B cell (primary cell): Measurements from ENCODE around the gene COX14. TPM values are rescaled to one million over a fixed set of nuclear protein-coding genes. Genes with fewer than 3 reads are reported as not detected.

Experiments used
- ATAC-seq: fragments of 200-7000 bp; cut with Tn5 transposase; one replicate; pipeline ENCODE4 v1.10.0; 2021; ENCODE audit warnings: low read depth, mild to moderate bottlenecking, moderate number of reproducible peaks, moderate library complexity
- CTCF ChIA-PET: fragments of 350-600 bp; sonication (Branson Sonifier 250); formaldehyde crosslinking; loops from one replicate; lab custom pipeline; 2021; ENCODE audit warnings: antibody characterized with exemption, inconsistent platforms; lab: Charles Lee
- POLR2A ChIA-PET: fragments of 350-600 bp; sonication (Branson Sonifier 250); formaldehyde crosslinking; loops from one replicate; lab custom pipeline; 2021; ENCODE audit warnings: antibody characterized with exemption; lab: Charles Lee
- DNase-seq: peaks from one replicate; pipeline ENCODE4 v3.0.0; 2013
- H2AFZ ChIP-seq: 2 replicates; pipeline ENCODE4 v1.6.1; 2012; ENCODE audit warnings: mild to moderate bottlenecking, low read depth, low read length; ENCODE audit not compliant: insufficient read depth, poor library complexity, severe bottlenecking
- H3K27ac ChIP-seq, 2 donors: 1 replicate in 1 of 2; 2 replicates in 1 of 2; pipeline ENCODE4 v1.5.1; 2012 to 2013; ENCODE audit warnings: low read length in 2 of 2, mild to moderate bottlenecking in 2 of 2, moderate library complexity in 1 of 2
- H3K27me3 ChIP-seq, 4 experiments: fragments of 200-600 bp in 1 of 4; sonication (generic) in 1 of 4; replicated peaks in 1 of 4; 1 replicate in 2 of 4; 2 replicates in 2 of 4; pipeline versions ENCODE4 v1.6.1 to v1.7.0; 2013 to 2016; ENCODE audit warnings: low read length in 3 of 4, mild to moderate bottlenecking in 2 of 4, mixed read lengths in 1 of 4, moderate library complexity in 1 of 4; ENCODE audit not compliant: insufficient read depth in 4 of 4, control insufficient read depth in 3 of 4; ENCODE audit errors: control extremely low read depth in 1 of 4
- H3K36me3 ChIP-seq, 2 experiments: replicated peaks in 1 of 2; 1 replicate in 1 of 2; 2 replicates in 1 of 2; pipeline versions ENCODE4 v1.6.1 to v1.7.1; 2013; ENCODE audit warnings: low read length in 1 of 2; ENCODE audit not compliant: insufficient read depth in 2 of 2, control insufficient read depth in 1 of 2; ENCODE audit errors: control extremely low read depth in 1 of 2, extremely low read depth in 1 of 2
- H3K4me1 ChIP-seq, 2 donors: fragments of 200-600 bp in 1 of 2; sonication (generic) in 1 of 2; 1 replicate in 1 of 2; 2 replicates in 1 of 2; pipeline versions ENCODE4 v1.5.1 to v1.6.1; 2013 to 2017; ENCODE audit warnings: low read length in 2 of 2; ENCODE audit not compliant: control insufficient read depth in 2 of 2, insufficient read depth in 2 of 2
- H3K4me2 ChIP-seq: replicated peaks from 2 replicates; pipeline ENCODE3; 2012; ENCODE audit warnings: mild to moderate bottlenecking, low read depth, low read length; ENCODE audit not compliant: poor library complexity, severe bottlenecking
- H3K4me3 ChIP-seq, 5 experiments: fragments of 200-600 bp in 1 of 5; sonication (generic) in 1 of 5; 1 replicate in 3 of 5; 2 replicates in 2 of 5; pipeline versions ENCODE4 v1.5.1 to v1.7.0; 2011 to 2016; ENCODE audit warnings: low read length in 4 of 5, mild to moderate bottlenecking in 4 of 5, low read depth in 2 of 5, control low read depth in 1 of 5, moderate library complexity in 1 of 5; ENCODE audit not compliant: insufficient read depth in 1 of 5; ENCODE audit errors: control extremely low read depth in 1 of 5, extremely low read depth in 1 of 5
- H3K79me2 ChIP-seq: fragments of 200-600 bp; sonication (generic); one replicate; pipeline ENCODE4 v1.6.0; 2016; ENCODE audit warnings: low read length; ENCODE audit not compliant: control insufficient read depth, insufficient read depth
- H3K9ac ChIP-seq: fragments of 200-600 bp; sonication (generic); 2 replicates; pipeline ENCODE4 v1.6.1; 2017; ENCODE audit warnings: mild to moderate bottlenecking, low read length, moderate library complexity
- H3K9me3 ChIP-seq, 3 donors: one replicate each; pipeline versions ENCODE4 v1.6.1 to v1.7.1; 2013; ENCODE audit warnings: low read length in 2 of 3; ENCODE audit not compliant: control insufficient read depth in 2 of 3, insufficient read depth in 1 of 3; ENCODE audit errors: control extremely low read depth in 1 of 3
- H4K20me1 ChIP-seq: 2 replicates; pipeline ENCODE4 v1.6.0; 2012; ENCODE audit warnings: mild to moderate bottlenecking, low read length; ENCODE audit not compliant: insufficient read depth, control insufficient read depth, poor library complexity, severe bottlenecking
- H3K27ac Mint-ChIP-seq: one replicate; pipeline ENCODE4 v1.8.0; 2021; ENCODE audit warnings: mixed read lengths
- H3K27me3 Mint-ChIP-seq: one replicate; pipeline ENCODE4 v1.8.0; 2021; ENCODE audit warnings: mixed read lengths
- H3K4me1 Mint-ChIP-seq: one replicate; pipeline ENCODE4 v1.8.0; 2021; ENCODE audit warnings: mixed read lengths
- H3K4me3 Mint-ChIP-seq: one replicate; pipeline ENCODE4 v1.8.0; 2021; ENCODE audit warnings: mixed read lengths
- H3K9me3 Mint-ChIP-seq: one replicate; pipeline ENCODE4 v1.8.0; 2022; ENCODE audit warnings: mixed read lengths; ENCODE audit not compliant: insufficient read depth
- EZH2 ChIP-seq: IDR thresholded peaks from 2 replicates; pipeline ENCODE4 v1.6.1; 2012; ENCODE audit warnings: borderline replicate concordance, low read depth, mild to moderate bottlenecking, moderate library complexity, low read length; ENCODE audit not compliant: insufficient read depth, poor library complexity, severe bottlenecking
- WGBS: methylation state at CpG from one replicate; pipeline ENCODE4 v1.1.5; 2013; ENCODE audit warnings: missing lambda C conversion rate; ENCODE audit not compliant: insufficient coverage; 5-methylcytosine and 5-hydroxymethylcytosine counted together
- intact Hi-C: fragments of 100-400 bp; cut with micrococcal nuclease; formaldehyde crosslinking; loops from one replicate; pipeline ENCODE4 v1.10.0; 2022
- polyA plus RNA-seq: library from polyadenylated mRNA; depleted of rRNA; stranded (reverse); fragments of >200 nt; gene quantifications from 2 replicates; pipeline ENCODE4 v1.2.3, GENCODE V29; 2012
- total RNA-seq, 2 donors: library from RNA; stranded (reverse); fragments of 120-200 nt in 1 of 2; gene quantifications; 1 replicate in 1 of 2; 2 replicates in 1 of 2; pipeline versions ENCODE4 v1.2.3 to v1.2.4, GENCODE V29; 2013 to 2022
- TF ChIP-seq, protein P1 (sequence below): fragments of 200-600 bp; IDR thresholded peaks from one replicate; pipeline ENCODE4 v1.8.0; 2022; ENCODE audit warnings: antibody characterized with exemption, mild to moderate bottlenecking

The COX14 gene
- total and polyA plus RNA-seq, 2 donors (not counting 1 experiment from before 2014, with no cell fraction given): 31.8 to 60.4 TPM

GRCh38 chr12:50132505-50133135, 20.6 kb downstream of the COX14 start:
- intact Hi-C loops: loop anchor here (1.0 to 2.0 kb wide), 2 partner anchors 43 to 44 kb away; no protein-coding TSS in a partner anchor
- CTCF ChIA-PET: interaction anchor here (0.7 to 5.9 kb wide), 20 partner anchors 10 to 182 kb away, joined by 3 to 48 read pairs (median 4); partner anchors contain the start of genes CERS5 and COX14
- H3K27ac Mint-ChIP-seq: peak overlapping the region; percentile 8

GRCh38 chr12:50142993-50143392, 31.0 kb downstream of the COX14 start:
- Histone ChIP-seq H3K4me2 (no peak overlapping the region), H3K27ac (no peak overlapping the region), H2AFZ (no peak overlapping the region), H3K9me3 (no peaks in the 10 kb centered on the region), H3K9ac (no peak overlapping the region), H4K20me1 (peaks cover 17% of the 10 kb centered on the region), H3K4me3 (no peak overlapping the region), H3K27me3 (no peaks in the 10 kb centered on the region), H3K79me2 (peaks cover 51% of the 10 kb centered on the region), H3K4me1 (no peaks in the 10 kb centered on the region), H3K36me3 (peaks cover 1 to 25% of the 10 kb centered on the region in 2 experiments)
- Mint-ChIP-seq H3K27ac (no peak overlapping the region), H3K4me3 (no peak overlapping the region), H3K27me3 (no peaks in the 10 kb centered on the region), H3K4me1 (no peaks in the 10 kb centered on the region), H3K9me3 (no peaks in the 10 kb centered on the region)
- ATAC-seq (no peak), DNase-seq (no peak)
- ChIA-PET POLR2A (no interaction called here), CTCF (interaction anchor here (0.6 to 2.1 kb wide), 5 partner anchors 10 to 1354 kb away, joined by 3 to 8 read pairs (median 3); partner anchors contain the start of gene ADCY6)
- TF ChIP-seq, protein P1, sequence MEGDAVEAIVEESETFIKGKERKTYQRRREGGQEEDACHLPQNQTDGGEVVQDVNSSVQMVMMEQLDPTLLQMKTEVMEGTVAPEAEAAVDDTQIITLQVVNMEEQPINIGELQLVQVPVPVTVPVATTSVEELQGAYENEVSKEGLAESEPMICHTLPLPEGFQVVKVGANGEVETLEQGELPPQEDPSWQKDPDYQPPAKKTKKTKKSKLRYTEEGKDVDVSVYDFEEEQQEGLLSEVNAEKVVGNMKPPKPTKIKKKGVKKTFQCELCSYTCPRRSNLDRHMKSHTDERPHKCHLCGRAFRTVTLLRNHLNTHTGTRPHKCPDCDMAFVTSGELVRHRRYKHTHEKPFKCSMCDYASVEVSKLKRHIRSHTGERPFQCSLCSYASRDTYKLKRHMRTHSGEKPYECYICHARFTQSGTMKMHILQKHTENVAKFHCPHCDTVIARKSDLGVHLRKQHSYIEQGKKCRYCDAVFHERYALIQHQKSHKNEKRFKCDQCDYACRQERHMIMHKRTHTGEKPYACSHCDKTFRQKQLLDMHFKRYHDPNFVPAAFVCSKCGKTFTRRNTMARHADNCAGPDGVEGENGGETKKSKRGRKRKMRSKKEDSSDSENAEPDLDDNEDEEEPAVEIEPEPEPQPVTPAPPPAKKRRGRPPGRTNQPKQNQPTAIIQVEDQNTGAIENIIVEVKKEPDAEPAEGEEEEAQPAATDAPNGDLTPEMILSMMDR: no peak
- intact Hi-C loops: no loop called here
- whole genome bisulfite sequencing: 97% methylated on average over 6 of the region's 8 CpGs

More at GRCh38 chr12:50132505-50133135, 20.6 kb downstream of the COX14 start:
- POLR2A ChIA-PET: interaction anchor here (0.6 kb wide), 1 partner anchor 513 kb away, joined by 6 read pairs; no protein-coding TSS in a partner anchor
- H3K4me1 Mint-ChIP-seq: peaks cover 14% of the 10 kb centered on the region
- Histone ChIP-seq H3K27ac (peak overlapping the region in 1 of 2 donors; percentile 35), H3K4me3 (no peak overlapping the region), H3K9ac (no peak overlapping the region), H3K4me2 (no peak overlapping the region), H3K4me1 (peaks cover 6 to 7% of the 10 kb centered on the region in 2 donors), H2AFZ (no peak overlapping the region), H3K36me3 (peaks cover 2 to 72% of the 10 kb centered on the region in 2 experiments), H4K20me1 (peaks cover 27% of the 10 kb centered on the region), H3K27me3 (no peaks in the 10 kb centered on the region), H3K79me2 (peaks cover 23% of the 10 kb centered on the region), H3K9me3 (no peaks in the 10 kb centered on the region)
- no peaks in the 10 kb centered on the region for H3K9me3 Mint-ChIP-seq
- no peak for ATAC-seq
- H3K27me3 Mint-ChIP-seq: no peaks in the 10 kb centered on the region
- peak; percentile 42 for DNase-seq
- WGBS: 64% methylated on average over 2 of the region's 2 CpGs
- TF ChIP-seq, protein P1: peak; percentile 48
- TF ChIP-seq EZH2: no peak
- no peak overlapping the region for H3K4me3 Mint-ChIP-seq
